GM12878 (cell line): ENCODE measurements around the gene STRN4. TPM values are rescaled to one million over a fixed set of nuclear protein-coding genes. Genes with fewer than 3 reads are reported as not detected.

Source experiments
- ATAC-seq: fragments of 200-7000 bp; cut with Tn5 transposase; 3 replicates; pipeline ENCODE4 v1.9.1; 2020; ENCODE audit warnings: mild to moderate bottlenecking, moderate library complexity
- BruUV-seq: library from RNA; stranded (reverse); fragments of 400-500 nt; replicated peaks from 2 replicates; lab custom pipeline; 2021; lab: Mats Ljungman, UMichigan
- CTCF ChIA-PET: fragments of 300-600 bp; sonication (Branson Sonifier 250); formaldehyde crosslinking; extraction: SDS; loops from one replicate; lab custom pipeline; 2021; ENCODE audit warnings: inconsistent platforms; lab: Yijun Ruan, JAX
- POLR2A ChIA-PET: fragments of 350-600 bp; formaldehyde crosslinking; extraction: SDS; loops from one replicate; lab custom pipeline; 2021; ENCODE audit warnings: inconsistent platforms; lab: Charles Lee
- RAD21 ChIA-PET: fragments of 300-600 bp; sonication (Branson Sonifier 250); formaldehyde crosslinking; loops from one replicate; lab custom pipeline; 2023; ENCODE audit warnings: antibody characterized with exemption; ENCODE audit not compliant: unreplicated experiment; lab: Charles Lee
- SMC1A ChIA-PET: fragments of 300-600 bp; sonication (Branson Sonifier 250); formaldehyde crosslinking; loops from one replicate; lab custom pipeline; 2023; ENCODE audit not compliant: unreplicated experiment, uncharacterized antibody; lab: Charles Lee
- DNase-seq: peaks from one replicate; pipeline ENCODE4 v3.0.0-alpha.2; 2011; ENCODE audit warnings: low read depth, low spot score
- FAIRE-seq: peaks from 3 replicates; lab custom pipeline; 2011; peaks lifted over from hg19 to GRCh38; lab: Jason Lieb, UNC
- H2AFZ ChIP-seq: 2 replicates; pipeline ENCODE4 v1.6.0; 2011; ENCODE audit warnings: low read depth, low read length, control low read depth; ENCODE audit not compliant: control insufficient read depth
- H3K27ac ChIP-seq: 2 replicates; pipeline ENCODE4 v1.5.1; 2011; ENCODE audit warnings: control low read depth; ENCODE audit not compliant: control insufficient read depth, insufficient read depth
- H3K27me3 ChIP-seq, 2 experiments: replicated peaks in 1 of 2; 2 replicates each; pipeline versions ENCODE4 v1.6.0 to v1.6.1; 2011; ENCODE audit warnings: low read length in 1 of 2; ENCODE audit not compliant: control insufficient read depth in 2 of 2, insufficient read depth in 2 of 2
- H3K36me3 ChIP-seq, 2 experiments: 2 replicates each; pipeline ENCODE4 v1.5.1; 2011; ENCODE audit warnings: low read length in 1 of 2; ENCODE audit not compliant: control insufficient read depth in 2 of 2, insufficient read depth in 2 of 2
- H3K4me1 ChIP-seq: 2 replicates; pipeline ENCODE4 v1.6.1; 2011; ENCODE audit warnings: mild to moderate bottlenecking, low read length, moderate library complexity, mixed read lengths; ENCODE audit not compliant: control insufficient read depth, insufficient read depth
- H3K4me2 ChIP-seq: 2 replicates; pipeline ENCODE4 v1.6.0; 2011; ENCODE audit warnings: control low read depth; ENCODE audit not compliant: control insufficient read depth, insufficient read depth
- H3K4me3 ChIP-seq: fragments of 200-600 bp; sonication (generic); 2 replicates; pipeline ENCODE4 v1.5.1; 2016
- H3K79me2 ChIP-seq: 2 replicates; pipeline ENCODE4 v1.6.0; 2011; ENCODE audit warnings: low read length; ENCODE audit not compliant: control insufficient read depth, insufficient read depth
- H3K9ac ChIP-seq: 2 replicates; pipeline ENCODE4 v1.8.0; 2011; ENCODE audit warnings: low read length, control low read depth, mixed read lengths; ENCODE audit not compliant: control insufficient read depth, insufficient read depth
- H3K9me3 ChIP-seq: replicated peaks from 3 replicates; pipeline ENCODE4 v1.5.1; 2011; ENCODE audit warnings: mild to moderate bottlenecking, low read length; ENCODE audit not compliant: control insufficient read depth, insufficient read depth
- H4K20me1 ChIP-seq: 2 replicates; pipeline ENCODE4 v1.6.0; 2011; ENCODE audit not compliant: control insufficient read depth, insufficient read depth
- BHLHE40 ChIP-seq, 2 experiments: fragments of 450-650 bp in 1 of 2; IDR thresholded peaks; 2 replicates each; pipeline ENCODE4 v1.6.1; 2011 to 2017; ENCODE audit warnings: low read depth in 2 of 2, borderline replicate concordance in 1 of 2, improper control_type of control experiment in 1 of 2, low read length in 1 of 2, mild to moderate bottlenecking in 1 of 2
- CBX3 ChIP-seq: fragments of 200-600 bp; sonication (generic); IDR thresholded peaks from 2 replicates; pipeline ENCODE4 v1.6.1; 2016; ENCODE audit warnings: low read depth, borderline replicate concordance
- CHD1 ChIP-seq: IDR thresholded peaks from 2 replicates; pipeline ENCODE4 v1.6.1; 2012; ENCODE audit warnings: low read depth, low read length, improper control_type of control experiment
- CHD2 ChIP-seq: IDR thresholded peaks from 2 replicates; pipeline ENCODE4 v1.6.1; 2011; ENCODE audit warnings: low read depth, low read length, improper control_type of control experiment, borderline replicate concordance
- E2F8 ChIP-seq: fragments of 450-650 bp; IDR thresholded peaks from 2 replicates; pipeline ENCODE4 v1.6.1; 2018; ENCODE audit warnings: mild to moderate bottlenecking, low read depth, moderate library complexity; ENCODE audit not compliant: partially characterized antibody
- E4F1 ChIP-seq: fragments of 450-650 bp; IDR thresholded peaks from 2 replicates; pipeline ENCODE4 v1.6.1; 2018; ENCODE audit warnings: borderline replicate concordance, mild to moderate bottlenecking; ENCODE audit not compliant: partially characterized antibody
- FOXK2 ChIP-seq: fragments of 450-650 bp; IDR thresholded peaks from 2 replicates; pipeline ENCODE4 v1.6.1; 2017; ENCODE audit warnings: mild to moderate bottlenecking, moderate library complexity
- HDAC2 ChIP-seq: fragments of 200-600 bp; sonication (generic); IDR thresholded peaks from 2 replicates; pipeline ENCODE4 v1.6.1; 2017
- SIX5 ChIP-seq: IDR thresholded peaks from 2 replicates; pipeline ENCODE4 v1.6.1; 2011; ENCODE audit warnings: mild to moderate bottlenecking, low read depth, low read length, moderate library complexity; ENCODE audit not compliant: severe bottlenecking
- ZNF207 ChIP-seq: fragments of 450-650 bp; IDR thresholded peaks from 2 replicates; pipeline ENCODE4 v1.6.1; 2014; ENCODE audit warnings: antibody characterized with exemption, mild to moderate bottlenecking, borderline replicate concordance
- WGBS: methylation state at CpG from one replicate; pipeline ENCODE4 v1.1.6; 2016; ENCODE audit warnings: low lambda C conversion rate; ENCODE audit not compliant: insufficient replicate concordance, insufficient coverage; ENCODE audit errors: missing lambda C conversion rate; 5-methylcytosine and 5-hydroxymethylcytosine counted together
- in situ Hi-C: fragments of 300-500 bp; cut with MboI; formaldehyde crosslinking; loops from 9 replicates; pipeline ENCODE4 v1.14.3; 2018; ENCODE audit warnings: mixed read lengths
- intact Hi-C: fragments of 100-400 bp; cut with micrococcal nuclease; formaldehyde crosslinking; loops from one replicate; pipeline ENCODE4 v1.14.2; 2022; ENCODE audit not compliant: unreplicated experiment
- polyA plus RNA-seq, 11 experiments: library from polyadenylated mRNA; depleted of rRNA in 4 of 11; unstranded in 6 of 11; stranded (reverse) in 5 of 11; fragments of >200 nt; fragmentation: Nextera tagmentation in 4 of 11; fragmentation: Illumina TruSeq in 1 of 11; extraction: Ambion mirVana in 4 of 11; extraction: Trizol in 1 of 11; gene quantifications; 1 replicate in 1 of 11; 2 replicates in 10 of 11; pipeline versions ENCODE4 v1.2.1 to v1.2.3, GENCODE V29; 2011 to 2016; ENCODE audit warnings: inconsistent platforms in 2 of 11, missing spikeins in 2 of 11, low read depth in 1 of 11
- total RNA-seq, 4 experiments: library from RNA; depleted of rRNA in 3 of 4; stranded (reverse); fragments of >200 nt in 3 of 4; fragmentation: Illumina TruSeq in 1 of 4; extraction: Trizol in 1 of 4; gene quantifications; 2 replicates each; pipeline versions ENCODE4 v1.2.1 to v1.2.3, GENCODE V29; 2013 to 2021

The STRN4 gene
- total and polyA plus RNA-seq, 10 of the 15 experiments (the other 5 are each of a cell fraction or from before 2014, with no cell fraction given) = 0.42 to 62.8 (median 22.5) TPM

DNA sequence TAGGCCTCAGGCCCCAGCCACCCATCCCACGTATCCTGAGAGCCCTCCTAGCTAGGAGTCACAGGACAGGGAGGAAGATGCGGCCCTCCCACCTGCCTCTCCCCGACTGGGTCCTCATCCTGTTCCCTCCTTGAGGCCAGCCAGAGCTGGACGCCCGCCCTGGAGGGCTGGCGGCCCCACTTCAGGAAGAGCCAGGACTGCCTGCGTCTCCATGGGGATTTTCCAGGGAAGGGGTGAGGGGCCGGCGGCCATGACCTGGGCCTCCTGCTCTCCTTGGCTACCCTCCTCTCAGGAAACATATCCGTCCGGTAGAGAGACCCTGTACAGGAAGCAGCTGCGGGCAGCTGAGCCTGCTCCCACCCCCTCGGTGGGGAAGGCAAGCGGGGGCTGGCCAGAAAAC lies 18.0 kb downstream of the STRN4 start (continued):
- TF ChIP-seq ZNF207 (no peak), CHD1 (no peak), FOXK2 (no peak), CBX3 (no peak), SIX5 (no peak)

- CTCF ChIA-PET = interaction anchor here (0.8 to 6.0 kb wide), 15 partner anchors 13 to 199 kb away, joined by 3 to 78 read pairs (median 6); partner anchors contain the start of genes DACT3 and PRKD2
Observed at GRCh38 chr19:46727757-46728156, 18.5 kb downstream of the STRN4 start.

More at GRCh38 chr19:46727757-46728156, 18.5 kb downstream of the STRN4 start:
- Histone ChIP-seq H4K20me1 (no peaks in the 10 kb centered on the region; the same call in none of the 2 replicates), H3K9me3 (no peaks in the 10 kb centered on the region), H3K36me3 (peaks cover 37 to 83% of the 10 kb centered on the region in 2 experiments; a peak in 3 of 4 replicates), H3K4me3 (no peak overlapping the region), H3K9ac (no peak overlapping the region), H3K27me3 (no peaks in the 10 kb centered on the region), H2AFZ (no peak overlapping the region), H3K4me2 (no peak overlapping the region)
- intact Hi-C loops = loop anchor here (1.0 to 5.0 kb wide), 2 partner anchors 23 to 35 kb away; no protein-coding TSS in a partner anchor
- in situ Hi-C loops = no loop called here
- FAIRE-seq (no peak), ATAC-seq (no peak), DNase-seq (no peak)
- RAD21 ChIA-PET = interaction anchor here (0.9 to 2.2 kb wide), 3 partner anchors 23 to 66 kb away, joined by 3 to 11 read pairs (median 4); partner anchors contain the start of gene DACT3
- no TSS peak for BruUV-seq
- WGBS = 95% methylated on average over 11 of the region's 11 CpGs
- TF ChIP-seq HDAC2 (no peak), ZNF207 (no peak), BHLHE40 (IDR thresholded peaks at IDR 0.05; ENCODE audit: borderline replicate concordance in 1 of 2, low read depth in 2 of 2, low read length in 1 of 2) (no peak), CHD2 (no peak), E4F1 (no peak), E2F8 (no peak)
- TF ChIP-seq, all 136 proteins: peak for 0
- Histone ChIP-seq H3K79me2 (peaks cover 3% of the 10 kb centered on the region; the same call in 1 of the 2 replicates), H3K4me1 (peaks cover 10% of the 10 kb centered on the region), H3K27ac (no peak overlapping the region)
- ChIA-PET SMC1A (interaction anchor here (1.3 to 2.3 kb wide), 5 partner anchors 12 to 71 kb away, joined by 3 to 21 read pairs (median 4); partner anchors contain the start of gene DACT3), POLR2A (interaction anchor here (2.0 kb wide), 1 partner anchor 9 kb away, joined by 5 read pairs; no protein-coding TSS in a partner anchor)
